GM18526 (cell line): ENCODE results near the gene TCERG1L.

Experiments
- POLR2A ChIP-seq: IDR thresholded peaks from 3 replicates; pipeline ENCODE4 v1.6.1; 2011; ENCODE audit not compliant: insufficient read length; ENCODE audit errors: extremely low read depth

Gene TCERG1L

DNA sequence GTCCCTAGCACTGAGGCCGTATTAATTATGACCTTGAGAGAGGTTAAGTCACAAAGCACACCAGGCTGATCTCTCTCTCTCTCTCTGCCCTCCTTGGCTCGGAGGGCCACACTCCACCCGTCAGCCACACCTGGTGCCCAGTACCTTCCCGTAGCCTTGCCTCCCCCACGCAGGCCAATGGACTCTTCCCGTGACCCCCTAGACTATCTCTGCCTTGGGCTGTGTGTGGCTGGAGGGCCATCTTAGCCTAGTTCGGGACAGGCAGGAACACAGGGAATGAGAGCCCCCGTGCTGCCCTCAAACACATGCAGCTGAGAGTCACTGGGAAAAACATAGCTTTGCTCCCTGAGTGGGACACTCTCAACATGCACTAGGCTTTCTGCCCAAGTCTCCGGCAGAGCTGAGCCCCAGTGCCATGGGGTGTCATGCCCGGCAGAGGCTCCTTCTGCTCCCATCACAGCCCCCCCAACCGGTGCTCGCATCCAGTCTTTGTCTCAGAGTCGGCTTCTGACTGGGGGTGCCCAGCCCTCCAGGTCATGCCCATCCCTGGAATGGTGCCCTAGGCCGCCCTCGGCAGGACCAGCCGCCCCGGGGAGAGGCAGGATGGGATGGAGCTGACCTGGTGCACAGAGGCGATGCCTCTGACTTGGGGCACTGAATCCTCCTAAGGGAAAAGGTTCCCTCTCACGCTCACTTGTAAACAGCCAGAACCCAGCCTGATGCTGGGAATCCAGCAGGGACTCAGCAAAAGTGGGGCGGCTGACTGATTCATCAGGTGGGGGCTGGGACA, 63.0 kb downstream of the TCERG1L start:
- no peak for TF ChIP-seq POLR2A

DNA sequence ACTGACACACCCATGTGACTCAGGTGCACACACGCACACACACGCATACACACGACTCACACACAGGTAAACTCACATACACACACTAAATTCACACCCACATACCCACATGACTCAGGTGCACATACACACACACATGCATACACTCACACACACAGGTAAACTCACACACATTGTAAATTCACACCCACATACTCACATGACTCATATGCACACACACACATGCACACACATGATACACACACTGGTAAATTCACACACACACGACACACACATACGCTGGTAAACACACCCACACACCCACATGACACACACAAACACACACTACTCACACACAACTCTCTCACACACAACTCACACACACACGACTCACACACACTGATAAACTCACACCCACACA, 63.6 kb downstream of the TCERG1L start:
- TF ChIP-seq POLR2A = no peak

DNA sequence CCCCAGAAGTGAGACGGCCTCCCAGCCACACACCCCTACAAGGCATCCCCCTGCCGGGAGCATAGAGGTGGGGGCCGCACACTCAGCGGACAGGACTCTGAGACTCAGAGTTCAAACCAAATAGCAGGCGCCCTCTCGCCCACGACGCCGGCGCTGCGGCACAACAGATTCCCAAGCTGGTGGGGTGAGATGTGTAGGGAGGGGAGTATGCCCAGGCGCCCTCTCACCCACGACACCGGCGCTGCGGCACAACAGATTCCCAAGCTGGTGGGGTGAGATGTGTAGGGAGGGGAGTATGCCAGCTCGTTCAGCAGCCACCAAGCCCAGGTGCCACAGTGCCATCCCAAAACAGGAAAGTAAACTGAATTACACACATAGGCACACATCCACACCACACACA, 64.7 kb downstream of the TCERG1L start:
- TF ChIP-seq POLR2A = no peak

DNA sequence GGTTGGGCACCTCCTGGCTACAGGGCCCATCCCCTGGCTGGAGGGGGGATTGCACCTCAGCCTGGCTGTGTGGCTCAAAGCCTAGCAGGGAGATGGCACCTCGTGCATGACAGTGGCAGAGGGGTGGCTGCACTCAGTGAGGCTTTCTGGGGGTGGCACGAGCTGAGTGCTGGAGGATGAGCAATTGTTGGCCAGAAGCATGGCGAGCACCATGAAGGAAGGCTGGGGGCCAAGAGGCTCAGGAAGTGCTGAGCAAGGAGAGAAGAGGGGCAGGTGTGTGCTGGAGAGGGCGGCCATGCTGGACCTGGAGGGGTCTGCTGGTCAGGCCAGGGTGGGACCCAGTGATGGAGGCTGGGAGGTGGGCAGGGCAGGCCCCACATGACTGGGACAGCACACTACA, 65.4 kb downstream of the TCERG1L start:
- TF ChIP-seq POLR2A = no peak

DNA sequence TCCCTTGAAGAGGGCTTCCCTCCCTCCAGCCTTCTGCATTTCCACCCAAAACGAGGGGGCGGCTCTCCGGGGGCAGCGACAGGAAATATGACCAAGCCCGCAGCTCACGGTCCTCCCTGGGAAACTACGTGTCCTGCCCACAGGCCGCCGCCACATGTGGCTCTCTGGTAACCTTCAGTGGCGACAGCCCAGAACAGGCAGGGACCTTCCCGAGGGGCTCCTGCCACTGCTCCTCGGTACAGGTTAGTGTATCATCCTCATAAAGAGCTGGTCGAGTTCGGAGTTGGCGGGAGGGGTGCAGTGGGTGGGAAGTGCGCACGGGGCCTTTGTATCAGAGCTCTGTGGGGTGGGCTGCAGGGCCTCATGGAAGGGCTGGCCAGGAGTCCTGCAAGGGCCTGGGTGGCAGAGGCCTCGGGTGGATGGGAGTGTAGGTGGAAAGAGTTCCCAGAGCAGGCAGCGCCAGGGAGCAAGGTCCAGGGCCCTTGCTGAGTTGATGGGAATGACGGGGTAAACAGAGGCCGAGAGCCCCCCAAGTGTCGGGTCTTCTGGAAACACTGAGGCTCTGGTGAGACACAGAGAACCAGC, 66.0 kb downstream of the TCERG1L start:
- no peak for TF ChIP-seq POLR2A

DNA sequence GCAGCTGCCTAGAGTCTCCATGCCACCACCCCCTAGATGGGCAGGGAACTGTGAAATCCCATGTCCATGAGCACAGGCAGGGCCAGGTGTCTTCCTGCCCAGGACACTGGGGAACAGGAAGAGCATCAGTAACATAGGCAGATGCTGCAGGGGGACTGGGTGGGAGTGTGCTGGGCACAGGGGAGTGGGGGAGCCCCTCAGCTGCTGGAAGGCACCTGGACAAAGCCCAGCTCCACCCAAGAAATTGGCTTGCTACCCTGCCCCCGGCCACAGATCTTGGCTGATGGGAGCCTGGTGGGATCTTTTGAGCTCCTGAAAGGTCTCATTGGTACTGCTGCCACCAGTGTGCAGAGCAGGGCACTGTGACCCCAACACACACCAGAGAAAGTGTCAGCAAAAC, 66.7 kb downstream of the TCERG1L start:
- no peak for TF ChIP-seq POLR2A

DNA sequence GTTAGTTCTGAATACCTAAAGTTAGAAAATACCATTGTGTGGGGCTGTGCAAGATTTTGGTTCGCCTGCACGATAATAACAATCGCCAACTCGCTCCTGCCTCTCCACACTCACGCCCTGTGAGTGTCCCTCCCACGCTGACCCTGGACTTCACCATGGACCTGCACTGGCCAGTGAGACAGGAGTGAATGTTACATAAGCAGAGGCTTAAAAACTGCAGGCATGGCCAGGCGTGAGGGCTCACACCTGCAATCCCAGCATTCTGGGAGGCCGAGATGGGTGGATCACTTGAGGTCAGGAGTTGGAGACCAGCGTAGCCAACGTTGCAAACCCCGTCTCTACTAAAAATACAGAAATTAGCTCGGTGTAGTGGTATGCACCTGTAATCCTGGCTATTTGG, 68.4 kb downstream of the TCERG1L start:
- TF ChIP-seq POLR2A = no peak

DNA sequence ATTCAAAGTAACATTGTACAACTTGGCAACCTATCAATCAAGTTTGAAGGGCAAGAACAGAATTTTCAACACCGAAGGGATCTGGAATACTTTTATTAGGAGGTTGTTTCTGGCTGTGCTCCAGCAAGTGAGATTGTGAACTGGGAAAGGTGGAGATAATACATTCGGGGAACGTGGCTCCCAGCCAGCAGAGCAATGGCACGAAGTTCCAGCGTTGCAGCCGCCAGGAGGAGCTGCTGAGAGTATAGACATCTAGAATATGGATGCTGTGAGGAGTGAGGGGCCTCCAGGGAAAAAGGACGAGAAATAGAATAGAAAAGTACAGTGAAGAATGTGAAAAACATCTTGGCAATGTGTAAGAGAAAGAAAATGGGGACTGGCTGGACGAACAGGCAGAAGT, 69.5 kb downstream of the TCERG1L start:
- TF ChIP-seq POLR2A = no peak

DNA sequence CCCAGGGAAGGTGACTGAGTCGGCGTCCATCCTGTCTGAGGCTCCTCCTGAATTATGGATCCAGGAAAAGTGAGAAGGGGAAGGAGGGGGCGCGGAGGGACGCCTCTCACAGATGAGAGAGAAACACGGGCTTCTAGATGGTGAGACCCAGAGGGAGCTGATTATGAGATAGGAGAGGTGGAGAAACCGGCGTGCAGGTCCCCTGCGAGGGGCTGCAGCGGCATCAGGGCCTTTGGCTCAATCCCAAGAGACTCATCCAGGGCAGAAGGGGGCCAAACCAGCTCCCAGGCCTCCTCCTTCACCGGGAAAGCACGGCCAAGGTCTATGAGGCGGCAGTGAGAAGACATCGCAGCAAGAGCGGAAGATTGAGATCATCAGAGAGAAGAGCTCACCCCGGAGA, 70.8 kb downstream of the TCERG1L start:
- TF ChIP-seq POLR2A = no peak

DNA sequence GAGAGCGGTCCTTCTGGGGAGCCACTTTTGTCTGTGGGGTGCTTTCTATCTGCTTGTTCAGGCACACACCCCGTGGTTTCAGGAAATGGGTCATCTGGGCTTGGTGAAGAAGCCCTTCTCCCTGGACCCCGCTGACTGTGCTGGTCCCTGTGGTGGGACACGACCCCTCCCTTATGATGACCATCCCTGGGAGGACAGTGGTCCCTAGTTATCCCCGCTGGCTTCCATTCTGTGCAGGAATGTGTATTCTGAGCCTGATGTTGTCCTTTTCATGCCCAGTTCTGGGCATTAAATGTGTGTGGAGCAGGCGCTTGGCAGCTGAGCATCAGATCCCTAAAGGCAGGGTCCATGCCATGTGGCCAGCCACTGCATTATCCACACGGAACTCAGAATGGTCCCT, 71.6 kb downstream of the TCERG1L start:
- no peak for TF ChIP-seq POLR2A

DNA sequence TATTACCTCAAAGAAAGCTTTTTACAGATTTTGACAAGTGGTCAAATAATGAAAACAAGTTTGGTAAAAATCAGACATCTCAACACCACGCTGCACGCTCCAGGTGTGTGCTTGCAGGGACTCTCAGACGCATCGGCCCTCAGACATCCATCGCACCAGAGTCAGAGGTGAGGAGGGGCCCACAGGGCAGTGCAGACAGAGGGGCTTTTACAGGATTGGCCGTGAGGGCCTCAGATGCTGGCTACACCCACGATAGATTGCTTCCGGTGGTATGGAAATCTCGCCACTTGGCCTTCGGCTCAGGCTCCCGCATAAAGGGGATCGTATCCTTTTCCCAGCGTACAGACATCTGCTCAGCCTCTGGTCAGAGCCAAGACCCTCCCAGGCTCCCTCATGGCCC, 72.1 kb downstream of the TCERG1L start:
- TF ChIP-seq POLR2A = no peak

DNA sequence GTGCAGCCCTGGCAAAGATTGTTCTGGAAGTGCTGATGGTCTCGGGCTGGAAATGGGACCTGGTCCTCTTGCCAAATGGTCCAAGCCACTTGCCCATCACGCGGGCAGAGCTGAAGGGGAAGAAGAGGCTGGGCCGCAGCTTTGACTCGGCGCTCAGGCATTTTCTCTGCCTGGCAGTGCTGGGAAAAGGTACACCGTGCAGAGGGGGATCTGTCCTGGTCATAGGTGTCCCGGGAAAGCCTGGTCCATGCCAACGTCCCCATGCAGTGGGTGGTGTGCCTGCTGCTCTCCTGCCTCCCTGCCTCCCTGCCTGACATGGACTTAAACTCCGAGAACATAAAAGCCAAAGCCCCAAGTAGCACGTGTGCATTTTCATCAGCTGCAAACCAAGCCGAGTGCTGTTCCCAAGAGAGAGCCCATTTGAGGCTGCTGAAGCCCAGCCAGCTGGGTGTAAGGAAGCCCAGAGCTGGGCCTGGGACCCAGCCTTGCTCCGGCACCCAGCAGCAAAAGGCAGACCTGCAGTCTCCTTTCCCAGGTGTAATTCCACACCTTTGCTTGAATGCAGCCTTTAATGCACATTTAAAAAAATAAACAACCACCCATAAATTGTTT, 72.7 kb downstream of the TCERG1L start:
- no peak for TF ChIP-seq POLR2A

DNA sequence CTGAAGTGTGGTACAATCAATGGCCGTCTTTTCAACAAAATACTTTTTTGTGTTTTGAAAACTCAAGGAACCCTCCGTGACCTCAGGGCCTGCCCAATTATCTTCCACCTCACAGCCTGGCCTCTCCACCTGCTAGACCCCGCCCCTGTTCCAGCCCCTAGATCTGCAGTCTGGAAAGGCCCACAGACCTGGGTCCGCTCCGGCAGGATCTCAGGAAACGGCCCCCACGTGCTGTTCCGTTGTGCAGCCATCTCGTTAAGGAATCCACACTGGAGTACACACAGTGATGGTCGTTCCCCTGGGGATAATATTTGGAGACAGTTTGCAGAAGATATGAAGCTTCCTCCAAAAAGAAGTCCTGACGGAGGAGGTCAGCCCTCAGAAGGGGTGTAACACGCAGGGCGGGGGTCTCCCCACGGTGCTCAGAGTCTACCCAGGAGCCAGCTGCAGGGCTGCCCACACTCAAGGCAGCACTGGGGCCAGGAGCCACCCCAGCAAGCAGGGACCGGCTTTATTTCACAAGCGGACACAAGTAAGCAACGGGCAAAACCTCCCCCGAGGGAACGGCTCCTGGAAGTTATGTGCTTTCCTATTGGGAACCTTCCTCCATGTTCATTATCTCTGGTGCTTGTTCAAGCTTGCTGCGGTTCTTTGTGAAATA, 73.4 kb downstream of the TCERG1L start:
- no peak for TF ChIP-seq POLR2A

DNA sequence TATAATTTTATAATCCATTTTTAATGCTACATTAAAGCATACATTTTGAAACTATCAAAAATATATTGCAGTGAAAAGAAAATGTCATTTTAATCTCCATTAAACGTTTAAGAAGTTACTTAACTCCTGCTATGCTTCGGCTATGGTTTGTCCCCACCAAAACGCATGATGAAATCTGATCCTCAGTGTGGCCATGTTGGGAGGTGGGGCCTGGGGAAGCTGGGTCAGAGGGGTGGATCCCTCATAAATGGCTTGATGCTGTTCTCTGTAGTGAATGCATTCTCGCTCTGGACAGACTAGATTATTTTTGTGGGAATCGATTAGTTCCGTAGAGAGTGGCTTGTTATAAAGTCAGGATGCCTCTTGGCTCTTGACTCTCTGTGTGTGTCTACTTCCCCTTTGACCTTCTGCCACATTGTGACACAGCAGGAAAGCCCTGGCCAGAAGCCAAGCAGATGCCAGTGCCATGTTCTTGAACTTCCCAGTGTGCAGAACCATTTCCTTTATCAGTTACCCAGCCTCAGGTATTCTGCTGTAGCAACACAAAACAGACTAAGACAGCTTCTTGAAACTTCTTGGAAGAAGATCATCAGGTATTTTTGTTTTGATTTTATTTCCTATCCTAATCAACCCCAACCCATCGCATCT, 77.8 kb downstream of the TCERG1L start:
- TF ChIP-seq POLR2A = no peak

DNA sequence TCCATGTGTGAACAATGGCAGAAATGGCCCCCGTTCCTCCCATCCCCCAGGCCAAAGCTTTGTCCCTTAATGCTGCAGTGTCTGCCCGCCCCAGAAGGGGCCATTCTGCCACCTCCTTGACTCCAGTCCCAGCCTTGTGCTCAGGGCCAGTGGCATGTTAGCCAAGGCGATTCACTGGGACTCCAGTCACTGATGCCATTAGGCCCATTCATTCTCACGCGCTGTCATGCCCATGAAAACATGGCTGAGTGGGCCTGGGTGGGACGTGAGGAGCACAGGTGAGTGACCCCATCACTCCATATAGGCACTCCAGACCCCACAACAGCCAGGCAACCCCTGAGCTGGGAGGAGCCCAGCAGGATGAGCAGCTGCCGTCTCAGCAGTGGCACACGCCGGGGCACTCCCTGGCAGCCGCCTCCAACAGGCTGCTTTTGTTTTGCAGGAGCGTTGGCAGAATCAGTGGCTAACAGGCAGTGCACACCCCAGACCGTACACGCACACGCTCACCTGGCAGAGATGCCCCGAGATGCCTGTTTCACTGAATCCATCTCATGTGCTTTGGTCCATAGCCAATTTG, 79.5 kb downstream of the TCERG1L start:
- no peak for TF ChIP-seq POLR2A
